Stimulated activated naive CD8-positive, alpha-beta T cell treated with anti-CD3 and anti-CD28 coated beads, Interleukin-15, amount 100 ng/mL, for 72 hours (primary cell): ENCODE measurements around the gene PDE4A.
"Not testable (repeated sequence)": the region's sequence is repeated elsewhere in the genome, so short reads cannot be mapped to it uniquely, and the experiment has no call there.

ENCODE experiments used
- ATAC-seq: fragments of 150-1000 bp; cut with Tn5 transposase; 2 replicates; pipeline ENCODE4 v1.10.0; 2021; ENCODE audit warnings: mild to moderate bottlenecking, moderate library complexity
- DNase-seq, 2 donors: peaks; one replicate each; pipeline ENCODE4 v3.0.0; 2021 to 2022
- H3K27ac Mint-ChIP-seq, 2 donors: one replicate each; pipeline ENCODE4 v1.8.0; 2022; ENCODE audit warnings: mild to moderate bottlenecking in 2 of 2, mixed read lengths in 2 of 2, moderate library complexity in 2 of 2
- H3K27me3 Mint-ChIP-seq: one replicate; pipeline ENCODE4 v1.8.0; 2022; ENCODE audit warnings: mixed read lengths
- H3K4me1 Mint-ChIP-seq: one replicate; pipeline ENCODE4 v1.8.0; 2022; ENCODE audit warnings: mild to moderate bottlenecking, mixed read lengths
- H3K4me3 Mint-ChIP-seq, 2 donors: one replicate each; pipeline ENCODE4 v1.8.0; 2022; ENCODE audit warnings: mild to moderate bottlenecking in 2 of 2, mixed read lengths in 2 of 2, moderate library complexity in 1 of 2
- H3K9me3 Mint-ChIP-seq, 2 donors: one replicate each; pipeline ENCODE4 v1.8.0; 2022; ENCODE audit warnings: mixed read lengths in 2 of 2

PDE4A gene

GRCh38 chr19:10420444-10421239, at the start of gene PDE4A:
PDE4A (plus strand) TSS chr19:10420538; CDS start chr19:10420765, 227 bp downstream.
- peaks cover 90% of the 10 kb centered on the region for H3K4me1 Mint-ChIP-seq
- H3K27me3 Mint-ChIP-seq: peaks cover 43% of the 10 kb centered on the region
- no peaks in the 10 kb centered on the region for H3K9me3 Mint-ChIP-seq
- DNase-seq: peak; percentile 80 to 83
- peak within 1 kb of the TSS; percentile 26 to 74 for H3K27ac Mint-ChIP-seq
- ATAC-seq: no peak
- H3K4me3 Mint-ChIP-seq: peak within 1 kb of the TSS; percentile 89 to 91

- Mint-ChIP-seq H3K4me1 (peaks cover 20% of the 10 kb centered on the region), H3K4me3 (no peak overlapping the region), H3K9me3 (no peaks in the 10 kb centered on the region), H3K27ac (no peak overlapping the region), H3K27me3 (no peaks in the 10 kb centered on the region)
- no peak for DNase-seq
- ATAC-seq: no peak
Measured at GRCh38 chr19:10372690-10373089, 47.6 kb upstream of the PDE4A start.

GRCh38 chr19:10374931-10375330, 45.4 kb upstream of the PDE4A start:
- peak overlapping the region in 1 of 2 donors; percentile 30 for H3K27ac Mint-ChIP-seq

GRCh38 chr19:10377140-10377640, 43.1 kb upstream of the PDE4A start:
- not testable (repeated sequence) for DNase-seq, H3K27ac Mint-ChIP-seq, ATAC-seq, H3K27me3 Mint-ChIP-seq, H3K4me3 Mint-ChIP-seq, H3K9me3 Mint-ChIP-seq
- peaks cover 29% of the 10 kb centered on the region for H3K4me1 Mint-ChIP-seq

More at GRCh38 chr19:10374931-10375330, 45.4 kb upstream of the PDE4A start:
- no peak for DNase-seq
- no peak for ATAC-seq
- Mint-ChIP-seq H3K4me3 (no peak overlapping the region), H3K9me3 (no peaks in the 10 kb centered on the region), H3K27me3 (no peaks in the 10 kb centered on the region), H3K4me1 (peaks cover 15% of the 10 kb centered on the region)

- Mint-ChIP-seq H3K27ac (no peak overlapping the region), H3K4me1 (peaks cover 29% of the 10 kb centered on the region), H3K27me3 (no peaks in the 10 kb centered on the region), H3K4me3 (no peak overlapping the region), H3K9me3 (no peaks in the 10 kb centered on the region)
- ATAC-seq (no peak), DNase-seq (no peak)
Measured at GRCh38 chr19:10378124-10378523, 42.2 kb upstream of the PDE4A start.

- Mint-ChIP-seq H3K27me3 (no peaks in the 10 kb centered on the region), H3K27ac (peak overlapping the region; percentile 95 to 96), H3K9me3 (no peaks in the 10 kb centered on the region), H3K4me1 (peaks cover 29% of the 10 kb centered on the region), H3K4me3 (peak overlapping the region; percentile 94 to 99)
- DNase-seq (peak in 1 of 2 donors; percentile 28), ATAC-seq (peak; percentile 6)
Measured at GRCh38 chr19:10379880-10380312, 40.4 kb upstream of the PDE4A start.

GRCh38 chr19:10380313-10381102, 39.8 kb upstream of the PDE4A start, which contains the start of gene TYK2:
TYK2 (minus strand) TSS chr19:10380572; CDS start chr19:10378406, 2,166 bp downstream.
- DNase-seq (peak; percentile 95 to 99), ATAC-seq (peak; percentile 99)
- Mint-ChIP-seq H3K9me3 (no peaks in the 10 kb centered on the region), H3K27ac (peak within 1 kb of the TSS; percentile 95 to 96), H3K27me3 (no peaks in the 10 kb centered on the region), H3K4me1 (peaks cover 29% of the 10 kb centered on the region), H3K4me3 (peak within 1 kb of the TSS; percentile 94 to 99)

GRCh38 chr19:10383223-10383499, 37.2 kb upstream of the PDE4A start:
- not testable (repeated sequence) for H3K27me3 Mint-ChIP-seq, DNase-seq, H3K4me3 Mint-ChIP-seq, ATAC-seq, H3K9me3 Mint-ChIP-seq
- peaks cover 40% of the 10 kb centered on the region for H3K4me1 Mint-ChIP-seq
- H3K27ac Mint-ChIP-seq: peak overlapping the region in 1 of 2 donors; percentile 90

GRCh38 chr19:10384580-10384979, 35.8 kb upstream of the PDE4A start:
- Mint-ChIP-seq H3K4me1 (peaks cover 37% of the 10 kb centered on the region), H3K27me3 (no peaks in the 10 kb centered on the region), H3K27ac (no peak overlapping the region), H3K9me3 (no peaks in the 10 kb centered on the region), H3K4me3 (no peak overlapping the region)
- ATAC-seq (no peak), DNase-seq (no peak)

- H3K4me1 Mint-ChIP-seq: peaks cover 35% of the 10 kb centered on the region
- DNase-seq (peak; percentile 61 to 69), ATAC-seq (peak; percentile 47)
- no peak overlapping the region for H3K4me3 Mint-ChIP-seq
- no peaks in the 10 kb centered on the region for H3K9me3 Mint-ChIP-seq
- no peak overlapping the region for H3K27ac Mint-ChIP-seq
- no peaks in the 10 kb centered on the region for H3K27me3 Mint-ChIP-seq
Measured at GRCh38 chr19:10388957-10389356, 31.4 kb upstream of the PDE4A start.

GRCh38 chr19:10389863-10390262, 30.5 kb upstream of the PDE4A start:
- Mint-ChIP-seq H3K27me3 (no peaks in the 10 kb centered on the region), H3K27ac (no peak overlapping the region), H3K4me1 (peaks cover 35% of the 10 kb centered on the region), H3K4me3 (no peak overlapping the region), H3K9me3 (no peaks in the 10 kb centered on the region)
- peak in 1 of 2 donors; percentile 31 for DNase-seq
- ATAC-seq: no peak

GRCh38 chr19:10390652-10391286, 29.6 kb upstream of the PDE4A start:
- Mint-ChIP-seq H3K4me3 (no peak overlapping the region), H3K27me3 (no peaks in the 10 kb centered on the region), H3K27ac (no peak overlapping the region), H3K9me3 (no peaks in the 10 kb centered on the region), H3K4me1 (peaks cover 34% of the 10 kb centered on the region)
- DNase-seq (peak; percentile 61 to 63), ATAC-seq (no peak)

GRCh38 chr19:10392120-10392519, 28.2 kb upstream of the PDE4A start:
- Mint-ChIP-seq H3K4me1 (peaks cover 34% of the 10 kb centered on the region), H3K27ac (no peak overlapping the region), H3K4me3 (no peak overlapping the region), H3K9me3 (no peaks in the 10 kb centered on the region), H3K27me3 (no peaks in the 10 kb centered on the region)
- ATAC-seq: no peak
- no peak for DNase-seq

GRCh38 chr19:10393137-10393536, 27.2 kb upstream of the PDE4A start:
- no peak overlapping the region for H3K4me3 Mint-ChIP-seq
- H3K27ac Mint-ChIP-seq: no peak overlapping the region
- DNase-seq: no peak
- no peaks in the 10 kb centered on the region for H3K9me3 Mint-ChIP-seq
- ATAC-seq: no peak
- H3K27me3 Mint-ChIP-seq: no peaks in the 10 kb centered on the region
- H3K4me1 Mint-ChIP-seq: peaks cover 42% of the 10 kb centered on the region

- H3K27ac Mint-ChIP-seq: peak overlapping the region in 1 of 2 donors; percentile 27
- DNase-seq (no peak), ATAC-seq (no peak)
- no peaks in the 10 kb centered on the region for H3K27me3 Mint-ChIP-seq
- H3K4me3 Mint-ChIP-seq: no peak overlapping the region
- H3K9me3 Mint-ChIP-seq: no peaks in the 10 kb centered on the region
- H3K4me1 Mint-ChIP-seq: peaks cover 42% of the 10 kb centered on the region
Measured at GRCh38 chr19:10395003-10395402, 25.3 kb upstream of the PDE4A start.
